GM18870 (cell line): ENCODE data around the gene RPS29.

Source experiments
- ATAC-seq: cut with Tn5 transposase; IDR thresholded peaks from one replicate; pipeline ENCODE4 v1.9.1; 2021; ENCODE audit warnings: moderate library complexity; ENCODE audit not compliant: unreplicated experiment

Gene RPS29

DNA sequence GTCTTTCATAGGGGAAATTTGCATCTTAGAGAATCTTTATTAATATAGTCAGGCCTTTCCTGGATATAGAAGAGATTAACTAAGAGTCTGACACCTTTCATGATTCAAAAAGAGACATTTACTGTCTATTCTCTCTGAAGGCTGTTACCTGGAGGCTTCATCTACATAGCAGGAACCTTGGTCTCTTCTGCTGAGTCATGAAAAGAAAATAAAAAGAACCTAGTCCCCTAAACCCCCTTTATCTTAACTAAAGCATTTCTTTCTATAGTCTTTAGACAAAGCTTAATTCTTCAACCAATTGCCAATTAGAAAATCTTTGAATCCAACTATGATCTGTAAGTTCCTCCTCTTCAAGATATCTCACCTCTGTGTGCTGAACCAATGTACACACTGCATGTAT is 33.1 kb downstream of the RPS29 start:
- no peak for ATAC-seq

DNA sequence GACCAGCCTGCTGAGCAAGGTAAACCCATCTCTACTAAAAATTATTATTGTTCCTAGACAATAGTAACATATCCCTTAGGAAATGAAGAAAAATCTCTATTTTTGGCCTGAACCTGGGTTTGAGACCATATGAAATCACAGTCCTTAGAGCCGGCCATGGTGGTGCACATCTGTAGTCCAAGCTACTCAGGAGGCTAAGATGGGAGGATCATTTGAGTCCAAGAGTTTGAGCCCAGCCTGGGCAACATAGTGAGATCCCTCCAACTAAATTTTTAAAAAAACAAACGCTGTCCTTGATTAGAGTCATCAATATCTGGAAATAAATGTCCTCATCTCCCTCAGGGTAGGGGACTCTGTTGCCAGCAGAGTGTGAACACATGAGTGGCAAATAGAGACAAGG is 34.6 kb downstream of the RPS29 start:
- no peak for ATAC-seq

DNA sequence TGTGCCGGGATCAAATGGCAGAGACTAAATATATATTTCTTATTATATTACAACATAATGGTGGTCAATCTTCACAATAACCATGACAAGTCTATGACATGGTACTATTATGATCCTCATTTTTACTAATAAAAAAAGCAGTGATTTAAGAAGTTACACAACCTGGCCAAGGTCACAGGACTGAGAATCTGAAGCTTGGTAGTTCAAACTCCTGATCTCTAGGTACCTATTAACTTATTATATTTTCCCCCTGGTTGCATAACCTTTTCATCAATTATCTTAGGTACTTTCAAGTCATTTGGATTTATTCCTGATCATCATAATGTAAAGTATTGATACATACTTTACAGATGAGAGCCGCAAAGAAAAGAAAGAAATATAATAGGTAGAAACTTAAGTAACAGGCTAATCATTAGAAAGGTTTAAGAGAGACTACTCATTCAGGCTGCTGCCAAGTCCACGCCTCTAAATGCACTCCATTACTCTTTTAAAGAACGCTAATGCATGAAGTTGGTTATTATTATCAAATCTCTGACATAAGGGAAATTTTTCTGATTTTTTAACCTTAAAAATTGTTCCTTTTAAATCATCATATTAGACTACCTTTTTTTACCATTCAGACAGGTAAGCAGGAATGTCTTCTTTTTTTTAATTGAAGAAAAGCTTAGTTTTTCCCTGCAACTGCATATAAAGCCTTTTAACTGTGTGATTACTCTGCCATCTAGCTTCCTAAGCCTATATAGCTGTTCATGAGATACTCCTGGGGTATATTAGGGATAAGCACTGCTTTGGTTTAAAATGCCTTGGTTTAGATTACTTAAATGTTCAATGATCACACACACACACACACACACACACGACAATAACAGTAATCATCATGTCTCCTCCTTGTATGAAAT is 35.6 kb downstream of the RPS29 start:
- ATAC-seq, result no peak

DNA sequence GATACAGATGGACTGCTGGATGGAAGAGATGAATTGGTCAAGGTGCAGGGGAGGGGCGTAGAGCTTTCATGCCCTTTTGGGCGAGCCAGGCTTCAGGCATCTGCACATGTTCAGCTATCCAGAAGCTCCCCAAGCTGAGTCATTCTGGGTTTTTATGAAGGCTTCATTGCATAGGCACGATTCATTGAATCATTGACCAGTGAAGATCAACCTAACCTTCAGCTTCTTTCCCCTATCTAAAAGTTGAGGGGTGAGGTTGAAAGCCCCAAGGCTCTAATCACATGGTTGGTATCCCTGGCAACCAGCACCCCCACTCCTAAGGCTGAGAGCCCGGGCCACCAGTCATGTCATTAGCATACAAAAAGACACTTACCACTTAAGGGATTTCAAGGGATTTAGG is 36.3 kb downstream of the RPS29 start:
- ATAC-seq, result no peak

DNA sequence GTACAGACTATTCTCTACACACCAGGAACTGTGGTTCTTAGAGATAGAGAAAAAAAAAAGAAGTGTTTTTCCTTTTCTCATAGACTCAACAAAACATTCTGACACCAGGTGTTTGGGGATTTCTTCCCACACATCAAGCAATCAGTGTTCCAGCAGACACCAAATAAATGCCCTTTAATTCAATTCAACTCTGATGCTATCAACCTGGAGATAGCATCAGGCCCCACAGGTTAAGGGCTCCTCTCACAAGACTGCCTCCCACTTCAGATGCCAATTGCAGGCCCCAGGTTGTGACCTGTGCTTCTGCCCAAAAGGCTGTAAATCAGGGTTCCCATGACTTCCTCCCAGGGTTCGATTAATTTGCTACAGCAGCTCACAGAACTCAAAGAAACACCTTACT is 36.7 kb downstream of the RPS29 start:
- no peak for ATAC-seq

DNA sequence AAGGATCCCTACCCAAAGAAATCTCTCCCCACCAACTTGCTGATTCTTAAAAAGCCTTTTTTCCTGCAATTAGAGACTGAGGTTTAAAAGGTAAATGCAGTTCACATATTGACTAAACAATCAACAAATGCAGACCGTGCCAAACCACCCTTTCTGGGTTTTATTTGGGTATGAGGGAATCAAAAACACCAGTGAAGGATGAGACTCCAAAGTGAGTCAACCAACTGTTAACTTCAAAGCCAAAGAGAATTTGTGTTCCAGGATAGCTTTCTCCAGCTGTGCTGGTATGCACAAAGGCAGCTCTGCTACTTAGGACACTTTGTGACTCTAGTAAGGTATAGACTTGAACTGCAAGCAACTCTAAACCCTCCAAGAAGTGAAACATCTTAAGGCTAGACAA is 39.4 kb downstream of the RPS29 start:
- no peak for ATAC-seq

DNA sequence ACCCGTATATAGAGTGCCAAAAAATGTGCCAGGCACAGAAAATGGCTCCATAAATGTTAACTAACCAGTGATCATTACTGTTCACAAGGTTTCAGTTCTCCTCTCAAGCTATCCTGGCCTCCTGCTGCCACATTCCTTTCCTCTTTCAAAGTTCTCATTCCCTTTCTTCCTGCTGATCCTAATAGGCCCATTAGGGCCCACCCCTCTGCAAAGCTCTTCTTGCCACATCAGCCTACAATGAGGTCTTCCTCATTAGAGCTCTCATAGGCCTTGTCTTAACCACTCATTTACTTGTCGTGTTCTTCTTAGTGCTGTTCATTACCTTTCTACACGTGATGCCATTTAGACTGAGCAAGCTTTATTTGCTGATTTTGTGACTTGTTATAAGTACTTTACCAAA is 40.5 kb downstream of the RPS29 start:
- ATAC-seq, result no peak

DNA sequence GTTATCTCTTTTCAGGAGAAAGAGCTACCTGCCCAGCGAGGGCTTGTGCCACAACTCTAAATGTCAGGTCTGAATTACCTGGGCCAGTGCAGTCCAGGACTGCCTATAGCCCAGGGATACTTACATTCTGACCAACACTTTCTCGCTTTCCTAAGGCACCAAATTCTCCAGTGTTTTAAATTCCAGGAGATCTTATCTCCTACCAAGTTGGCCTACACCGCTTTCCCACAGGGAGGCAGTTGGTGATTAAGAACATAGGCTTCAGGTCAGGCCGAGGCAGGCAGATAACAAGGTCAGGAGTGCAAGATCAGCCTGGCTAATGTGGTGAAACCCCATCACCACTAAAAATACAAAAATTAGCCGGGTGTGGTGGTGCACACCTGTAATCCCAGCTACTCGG is 41.1 kb downstream of the RPS29 start:
- ATAC-seq, result no peak

DNA sequence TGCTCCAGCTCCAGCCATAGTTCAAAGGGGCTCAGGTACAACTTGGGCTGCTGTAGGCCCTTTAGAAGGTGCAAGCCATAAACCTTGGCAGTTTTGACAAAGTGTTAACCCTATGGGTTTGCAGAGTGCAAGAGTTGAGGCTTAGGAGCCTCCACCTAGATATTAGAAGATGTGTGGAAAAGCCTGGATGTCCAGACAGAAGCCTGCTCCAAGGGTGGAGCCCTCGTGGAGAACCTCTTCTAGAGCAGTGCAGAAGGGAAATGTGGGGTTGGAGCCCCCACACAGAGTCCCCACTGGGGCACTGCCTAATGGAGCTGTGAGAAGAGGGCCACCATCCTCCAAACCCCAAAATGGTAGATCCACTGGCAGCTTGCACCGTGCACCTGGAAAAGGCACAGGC is 45.1 kb downstream of the RPS29 start:
- ATAC-seq, result no peak

DNA sequence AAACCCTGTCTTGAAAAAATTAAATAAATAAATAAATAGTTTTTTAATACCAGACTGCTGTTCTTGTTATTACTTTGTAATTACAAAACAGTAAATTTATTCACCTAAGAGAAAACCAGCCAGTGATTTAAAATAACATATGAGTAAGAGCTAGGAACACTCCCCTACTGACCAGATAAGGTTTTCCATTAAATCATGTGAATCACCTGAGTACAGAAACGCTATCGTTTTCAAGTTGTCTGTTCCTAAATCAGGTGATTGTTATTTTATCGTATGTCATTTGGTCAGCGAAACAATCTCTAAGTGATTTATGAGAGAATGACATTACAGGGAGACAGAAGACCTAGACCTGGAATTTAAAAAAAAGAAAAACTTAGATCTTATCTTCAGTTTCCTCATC is 47.3 kb downstream of the RPS29 start:
- no peak for ATAC-seq
